ACC112 (cell line): ENCODE data around the gene DEFB125.

Experiments used
- H2AFZ ChIP-seq: fragments of 200-600 bp; sonication (generic); one replicate; pipeline ENCODE4 v1.6.0; 2017; ENCODE audit warnings: antibody characterized with exemption, low read length; ENCODE audit not compliant: unreplicated experiment
- H3K27ac ChIP-seq: fragments of 200-600 bp; sonication (generic); 2 replicates; pipeline ENCODE4 v1.5.1; 2014; ENCODE audit warnings: low read depth, mild to moderate bottlenecking, antibody characterized with exemption, low read length, moderate library complexity
- H3K27me3 ChIP-seq: fragments of 200-600 bp; sonication (generic); 2 replicates; pipeline ENCODE4 v1.6.1; 2014; ENCODE audit warnings: mild to moderate bottlenecking, antibody characterized with exemption, low read length, moderate library complexity, mixed read lengths; ENCODE audit not compliant: insufficient read depth
- H3K36me3 ChIP-seq: fragments of 200-600 bp; sonication (generic); 2 replicates; pipeline ENCODE4 v1.6.1; 2016; ENCODE audit warnings: mild to moderate bottlenecking, antibody characterized with exemption, low read length, moderate library complexity, mixed read lengths; ENCODE audit not compliant: insufficient read depth
- H3K4me1 ChIP-seq: fragments of 200-600 bp; sonication (generic); one replicate; pipeline ENCODE4 v1.6.1; 2016; ENCODE audit warnings: low read length, mixed read lengths; ENCODE audit not compliant: insufficient read depth, unreplicated experiment, control insufficient read depth
- H3K4me3 ChIP-seq: fragments of 200-600 bp; sonication (generic); 2 replicates; pipeline ENCODE4 v1.5.1; 2014; ENCODE audit warnings: mild to moderate bottlenecking, low read depth, low read length
- H3K79me2 ChIP-seq: fragments of 200-600 bp; sonication (generic); one replicate; pipeline ENCODE4 v1.6.0; 2016; ENCODE audit warnings: low read length; ENCODE audit not compliant: control insufficient read depth, unreplicated experiment, insufficient read depth

Gene DEFB125, protein sequence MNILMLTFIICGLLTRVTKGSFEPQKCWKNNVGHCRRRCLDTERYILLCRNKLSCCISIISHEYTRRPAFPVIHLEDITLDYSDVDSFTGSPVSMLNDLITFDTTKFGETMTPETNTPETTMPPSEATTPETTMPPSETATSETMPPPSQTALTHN

DNA sequence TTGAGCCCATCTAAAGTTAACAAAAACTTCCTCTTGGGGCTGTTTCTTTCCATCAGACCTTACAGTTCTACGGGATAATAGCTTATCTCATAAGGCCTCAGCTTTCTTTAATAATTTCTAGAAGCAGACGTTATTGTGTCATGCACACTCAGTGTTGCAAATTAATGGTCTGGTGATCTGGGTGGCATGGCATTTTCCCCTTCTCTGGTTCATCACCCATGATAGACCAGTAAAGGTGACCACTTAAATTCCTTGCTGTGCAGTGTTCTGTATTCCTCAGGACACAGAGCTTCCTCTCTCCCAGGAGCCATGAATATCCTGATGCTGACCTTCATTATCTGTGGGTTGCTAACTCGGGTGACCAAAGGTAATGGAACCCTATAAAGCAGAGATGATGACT is at the start of gene DEFB125:
DEFB125 (plus strand) TSS at position 272 of the 400 bp plus-strand sequence; CDS start at position 310, 38 bp downstream.
- Histone ChIP-seq H3K27ac (no peak within 1 kb of the TSS), H3K27me3 (peaks cover 61% of the 10 kb centered on the region), H3K36me3 (no peaks in the 10 kb centered on the region), H2AFZ (no peak within 1 kb of the TSS), H3K79me2 (no peaks in the 10 kb centered on the region), H3K4me3 (no peak within 1 kb of the TSS), H3K4me1 (no peaks in the 10 kb centered on the region)

DNA sequence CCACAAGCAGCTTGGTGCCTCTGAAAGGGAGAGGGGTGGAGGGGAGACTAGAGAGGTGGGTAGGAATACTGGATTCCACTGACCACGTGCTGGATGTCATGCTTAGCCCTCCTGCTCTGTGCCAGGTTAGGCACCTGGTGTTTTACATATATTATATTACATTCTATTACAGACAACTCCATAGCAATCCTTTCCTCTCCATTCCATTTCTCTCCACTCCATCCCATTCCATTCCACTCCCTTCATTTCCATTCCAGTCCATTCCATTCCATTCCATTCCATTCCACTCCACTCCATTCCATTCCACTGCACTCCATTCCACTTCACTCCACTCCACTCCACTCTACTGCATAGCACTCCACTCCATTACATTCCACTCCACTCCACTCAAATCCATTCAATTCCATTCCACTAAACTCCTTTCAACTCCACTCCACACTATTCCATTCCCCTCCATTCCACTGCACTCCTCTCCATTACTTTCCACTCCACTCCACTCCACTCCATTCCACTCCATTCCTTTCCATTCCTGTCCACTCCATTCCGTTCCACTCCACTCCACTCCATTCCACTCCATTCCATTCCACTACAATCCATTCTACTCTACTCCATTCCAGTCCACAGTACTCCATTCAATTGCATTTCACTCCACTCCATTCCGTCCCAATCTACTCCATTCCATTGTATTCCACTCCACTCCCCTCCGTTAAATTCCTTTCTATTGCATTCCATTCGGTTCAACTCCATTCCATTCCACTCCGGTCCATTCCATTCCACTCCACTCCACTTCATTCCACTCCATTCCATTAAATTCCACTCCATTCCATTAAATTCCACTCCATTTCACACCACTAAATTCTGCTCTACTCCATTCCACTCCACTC is 27.2 kb upstream of the DEFB125 start:
- H3K36me3 ChIP-seq: no peaks in the 10 kb centered on the region
- 0 out of 2 replicates have a peak, but pooled peaks cover 2% of the 10 kb centered on the region for H3K27me3 ChIP-seq
- no peak overlapping the region for H3K27ac ChIP-seq
- no peak overlapping the region for H2AFZ ChIP-seq
- H3K4me1 ChIP-seq: no peaks in the 10 kb centered on the region
- H3K79me2 ChIP-seq: no peaks in the 10 kb centered on the region
- H3K4me3 ChIP-seq: no peak overlapping the region

DNA sequence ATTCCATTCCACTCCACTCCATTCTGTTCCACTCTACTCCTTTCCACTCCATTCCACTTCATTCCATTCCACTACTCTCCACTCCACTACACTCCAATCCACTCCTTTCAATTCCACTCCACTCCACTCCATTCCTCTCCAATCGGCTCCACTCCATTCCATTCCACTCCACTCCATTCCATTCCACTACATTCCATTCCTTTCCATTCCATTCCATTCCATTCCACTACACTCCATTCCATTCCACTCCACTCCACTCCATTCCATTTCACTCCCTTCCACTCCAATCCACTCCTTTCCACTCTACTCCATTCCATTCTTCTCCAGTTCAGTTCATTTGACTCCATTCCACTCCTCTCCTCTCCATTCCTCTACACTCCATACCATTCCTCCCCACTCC is 26.2 kb upstream of the DEFB125 start:
- H3K27me3 ChIP-seq: 0 out of 2 replicates have a peak, but pooled peaks cover 2% of the 10 kb centered on the region
- H3K79me2 ChIP-seq: no peaks in the 10 kb centered on the region
- no peak overlapping the region for H3K4me3 ChIP-seq
- H3K4me1 ChIP-seq: no peaks in the 10 kb centered on the region
- no peak overlapping the region for H2AFZ ChIP-seq
- H3K36me3 ChIP-seq: no peaks in the 10 kb centered on the region
- H3K27ac ChIP-seq: no peak overlapping the region

DNA sequence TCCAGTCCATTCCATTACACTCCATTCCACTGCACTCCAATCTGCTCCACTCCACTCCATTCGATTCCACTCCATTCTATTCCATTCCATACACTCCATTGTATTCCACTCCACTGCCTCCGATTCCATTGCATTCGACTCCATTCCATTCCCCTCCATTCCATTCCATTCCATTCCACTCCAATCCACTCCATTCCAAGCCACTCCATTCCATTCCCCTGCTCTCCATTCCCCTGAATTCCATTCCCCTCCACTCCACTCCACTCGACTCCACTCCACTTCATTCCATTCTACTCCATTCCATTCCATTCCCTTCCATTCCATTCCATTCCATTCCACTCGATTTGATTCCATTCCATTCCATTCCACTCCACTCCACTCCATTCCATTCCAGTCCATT is 25.7 kb upstream of the DEFB125 start:
- no peak overlapping the region for H2AFZ ChIP-seq

DNA sequence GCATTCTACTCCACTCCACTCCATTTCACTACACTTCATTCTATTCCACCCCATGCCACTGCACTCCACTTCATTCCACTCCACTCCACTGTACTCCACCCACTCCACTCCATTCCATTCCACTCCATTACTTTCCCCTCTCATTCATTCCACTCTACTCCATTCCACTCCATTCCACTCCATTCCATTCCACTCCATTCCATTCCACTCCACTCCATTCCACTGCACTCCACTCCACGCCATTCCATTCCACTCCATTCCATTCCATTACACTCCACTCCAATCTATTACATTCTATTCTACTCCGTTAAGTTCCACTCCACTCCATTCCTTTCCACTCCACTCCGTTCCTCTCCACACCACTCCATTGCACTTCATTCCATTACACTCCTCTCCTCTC is 25.0 kb upstream of the DEFB125 start:
- H3K36me3 ChIP-seq: no peaks in the 10 kb centered on the region
- H3K27ac ChIP-seq: no peak overlapping the region
- H2AFZ ChIP-seq: no peak overlapping the region
- no peaks in the 10 kb centered on the region for H3K79me2 ChIP-seq
- no peak overlapping the region for H3K4me3 ChIP-seq
- no peaks in the 10 kb centered on the region for H3K4me1 ChIP-seq
- 0 out of 2 replicates have a peak, but pooled peaks cover 2% of the 10 kb centered on the region for H3K27me3 ChIP-seq

More for the DNA sequence above, 25.7 kb upstream of the DEFB125 start:
- no peaks in the 10 kb centered on the region for H3K79me2 ChIP-seq
- H3K27ac ChIP-seq: no peak overlapping the region
- no peaks in the 10 kb centered on the region for H3K4me1 ChIP-seq
- no peak overlapping the region for H3K4me3 ChIP-seq
- H3K36me3 ChIP-seq: no peaks in the 10 kb centered on the region
- 0 out of 2 replicates have a peak, but pooled peaks cover 2% of the 10 kb centered on the region for H3K27me3 ChIP-seq

DNA sequence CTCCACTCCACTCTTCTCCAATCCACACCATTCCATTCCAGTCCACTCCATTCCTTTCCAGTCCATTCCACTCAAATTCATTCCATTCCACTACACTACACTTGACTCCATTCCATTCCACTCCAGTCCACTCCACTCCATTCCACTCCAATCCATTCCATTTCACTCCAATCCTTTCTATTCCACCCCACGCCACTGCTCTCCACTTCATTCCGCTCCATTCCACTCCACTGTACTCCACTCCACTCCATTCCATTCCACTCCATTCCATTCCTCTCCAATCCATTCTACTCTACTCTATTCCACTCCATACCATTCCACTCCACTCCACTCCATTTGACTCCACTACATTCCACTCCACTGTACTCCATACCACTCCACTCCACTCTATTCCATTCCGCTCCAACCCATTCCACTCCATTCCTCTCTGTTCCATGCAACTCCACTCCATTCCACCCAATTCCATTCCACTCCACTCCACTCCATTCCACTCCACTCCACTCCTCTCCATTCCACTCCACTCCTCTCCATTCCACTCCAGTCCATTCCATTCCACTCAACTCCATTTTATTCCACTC is 23.4 kb upstream of the DEFB125 start:
- Histone ChIP-seq H3K79me2 (no peaks in the 10 kb centered on the region), H3K4me1 (no peaks in the 10 kb centered on the region), H2AFZ (no peak overlapping the region), H3K27ac (no peak overlapping the region), H3K36me3 (no peaks in the 10 kb centered on the region), H3K4me3 (no peak overlapping the region), H3K27me3 (peaks cover 14% of the 10 kb centered on the region)

DNA sequence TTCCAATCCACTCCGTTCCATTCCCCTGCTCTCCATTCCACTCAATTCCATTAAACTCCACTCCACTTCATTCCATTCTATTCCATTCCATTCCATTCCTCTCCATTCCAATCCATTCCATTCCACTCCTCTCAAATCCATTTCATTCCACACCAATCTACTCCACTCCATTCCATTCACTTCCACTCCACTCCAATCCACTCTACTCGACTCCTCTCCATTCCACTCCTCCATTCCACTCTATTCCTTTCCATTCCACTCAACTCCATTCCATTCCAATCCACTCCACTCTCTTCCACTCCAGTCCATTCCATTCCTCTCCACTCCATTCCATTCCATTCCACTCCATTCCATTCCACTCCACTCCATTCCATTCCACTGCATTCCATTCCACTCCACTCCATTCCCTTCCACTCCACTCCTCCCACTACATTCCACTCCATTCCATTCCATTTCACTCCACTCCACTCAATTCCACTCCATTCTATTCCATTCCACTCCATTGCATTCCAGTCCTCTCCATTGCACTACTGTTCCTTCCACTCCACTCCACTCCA is 22.6 kb upstream of the DEFB125 start:
- H3K4me1 ChIP-seq: no peaks in the 10 kb centered on the region
- no peaks in the 10 kb centered on the region for H3K36me3 ChIP-seq
- no peak overlapping the region for H3K4me3 ChIP-seq
- H3K27ac ChIP-seq: no peak overlapping the region
- no peak overlapping the region for H2AFZ ChIP-seq
- no peaks in the 10 kb centered on the region for H3K79me2 ChIP-seq
- H3K27me3 ChIP-seq: peaks cover 20% of the 10 kb centered on the region

DNA sequence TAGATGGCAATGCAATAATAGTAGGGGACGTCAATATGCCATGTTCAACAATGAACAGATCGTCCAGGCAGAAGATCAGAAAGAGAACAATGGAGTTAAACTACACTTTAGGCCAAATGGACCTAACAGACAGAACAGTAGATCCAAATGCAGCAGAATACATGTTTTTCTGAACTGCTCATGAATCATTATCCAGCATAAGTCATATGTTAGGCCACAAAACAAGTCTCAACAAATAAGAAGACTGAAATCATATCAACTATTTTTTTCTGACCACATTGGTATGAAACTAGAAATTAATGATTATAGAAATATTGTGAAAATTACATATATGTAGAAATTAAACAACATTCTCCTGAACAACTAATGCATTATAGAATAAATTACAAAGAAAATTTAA is 10.2 kb upstream of the DEFB125 start:
- Histone ChIP-seq H3K4me3 (no peak overlapping the region), H3K79me2 (no peaks in the 10 kb centered on the region)

DNA sequence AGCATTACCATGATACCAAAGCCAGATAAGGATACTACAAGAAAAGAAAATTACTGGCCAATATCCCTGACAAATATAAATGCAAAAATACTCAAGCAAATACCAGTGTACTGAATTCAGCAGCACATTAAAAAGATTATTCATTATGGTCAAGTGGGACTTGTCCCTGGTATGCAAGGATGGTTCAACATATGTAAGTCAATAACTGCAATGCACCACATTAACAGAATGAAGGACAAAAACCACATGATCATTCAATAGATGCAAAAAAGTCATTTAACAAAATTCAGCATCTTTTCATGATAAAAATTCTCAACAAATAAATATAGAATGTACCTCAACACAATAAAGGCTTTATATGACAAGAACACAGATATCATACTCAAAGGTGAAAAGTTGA is 9.1 kb upstream of the DEFB125 start:
- Histone ChIP-seq H3K27ac (no peak overlapping the region), H3K79me2 (no peaks in the 10 kb centered on the region), H2AFZ (no peak overlapping the region), H3K36me3 (no peaks in the 10 kb centered on the region), H3K4me3 (no peak overlapping the region), H3K27me3 (peaks cover 21% of the 10 kb centered on the region), H3K4me1 (no peaks in the 10 kb centered on the region)

More for the DNA sequence above, 10.2 kb upstream of the DEFB125 start:
- H2AFZ ChIP-seq: no peak overlapping the region
- H3K36me3 ChIP-seq: no peaks in the 10 kb centered on the region
- peaks cover 14% of the 10 kb centered on the region; the same call in 1 of the 2 replicates for H3K27me3 ChIP-seq
- no peak overlapping the region for H3K27ac ChIP-seq
- H3K4me1 ChIP-seq: no peaks in the 10 kb centered on the region

DNA sequence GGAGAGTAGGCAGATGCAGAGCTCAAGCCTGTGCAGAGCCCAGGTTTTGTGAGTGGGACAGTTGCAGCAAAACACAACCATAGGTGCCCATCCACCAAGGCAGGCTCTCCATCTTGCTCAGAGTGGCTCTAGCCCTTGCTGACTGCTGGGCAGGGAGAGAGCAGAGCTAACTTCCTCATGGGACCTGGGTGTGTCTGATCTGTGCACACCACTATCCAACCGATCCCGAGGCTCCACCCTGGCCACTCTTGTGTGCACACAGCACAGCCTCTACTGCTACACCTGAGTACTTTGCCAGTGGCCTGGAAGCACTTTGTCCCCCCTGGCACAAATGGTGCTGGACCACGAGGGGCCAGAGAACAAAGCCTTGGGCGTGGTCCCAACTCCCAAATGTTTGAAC is 7.9 kb upstream of the DEFB125 start:
- no peaks in the 10 kb centered on the region for H3K4me1 ChIP-seq
- H3K79me2 ChIP-seq: no peaks in the 10 kb centered on the region
- no peaks in the 10 kb centered on the region for H3K36me3 ChIP-seq
- no peak overlapping the region for H3K4me3 ChIP-seq
- H3K27me3 ChIP-seq: peaks cover 27% of the 10 kb centered on the region
- no peak overlapping the region for H2AFZ ChIP-seq
- no peak overlapping the region for H3K27ac ChIP-seq
